ENCODE results near the gene NPPA.
"Not testable (repeated sequence)": the region's sequence is repeated elsewhere in the genome, so short reads cannot be mapped to it uniquely, and the experiment has no call there.

NPPA gene

DNA sequence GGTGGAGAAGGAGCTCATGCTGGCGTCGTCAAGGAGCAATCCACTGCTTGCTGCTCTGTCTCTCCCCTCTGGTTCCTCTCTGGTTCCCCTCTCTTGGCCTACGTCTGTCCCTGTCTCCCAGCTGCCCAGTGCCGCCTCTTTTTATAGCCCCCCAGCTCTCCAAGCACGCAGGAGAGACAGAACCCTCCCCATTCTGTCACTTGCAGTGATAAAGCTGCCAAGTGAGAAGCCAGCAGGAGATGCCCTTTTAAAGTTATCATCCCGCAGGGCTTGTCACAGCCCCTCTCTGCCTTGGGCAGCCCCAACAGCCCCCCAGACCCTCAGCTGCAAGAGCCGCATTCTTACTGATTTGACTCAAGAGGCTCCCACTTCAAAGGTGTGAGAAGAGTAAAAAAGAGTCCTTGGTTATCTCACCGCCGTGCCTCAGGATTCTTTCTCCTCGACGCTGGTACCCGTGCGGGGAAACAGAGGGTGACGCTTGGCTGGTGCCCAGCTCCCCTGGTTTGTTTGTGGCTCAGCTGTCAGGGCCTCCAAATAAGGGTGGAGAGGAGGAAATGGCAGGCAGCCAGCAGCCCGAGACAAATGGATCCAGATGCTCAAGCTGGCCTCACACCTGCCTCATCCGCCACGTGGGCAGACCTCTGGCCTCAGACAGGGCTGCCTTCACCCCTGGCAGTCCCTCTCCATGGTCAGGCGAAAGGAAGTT lies at the start of gene NPPA:
NPPA (minus strand) TSS at position 117 of the 706 bp plus-strand sequence; CDS start at position 18, 99 bp downstream.
- TF ChIP-seq, protein P1, sequence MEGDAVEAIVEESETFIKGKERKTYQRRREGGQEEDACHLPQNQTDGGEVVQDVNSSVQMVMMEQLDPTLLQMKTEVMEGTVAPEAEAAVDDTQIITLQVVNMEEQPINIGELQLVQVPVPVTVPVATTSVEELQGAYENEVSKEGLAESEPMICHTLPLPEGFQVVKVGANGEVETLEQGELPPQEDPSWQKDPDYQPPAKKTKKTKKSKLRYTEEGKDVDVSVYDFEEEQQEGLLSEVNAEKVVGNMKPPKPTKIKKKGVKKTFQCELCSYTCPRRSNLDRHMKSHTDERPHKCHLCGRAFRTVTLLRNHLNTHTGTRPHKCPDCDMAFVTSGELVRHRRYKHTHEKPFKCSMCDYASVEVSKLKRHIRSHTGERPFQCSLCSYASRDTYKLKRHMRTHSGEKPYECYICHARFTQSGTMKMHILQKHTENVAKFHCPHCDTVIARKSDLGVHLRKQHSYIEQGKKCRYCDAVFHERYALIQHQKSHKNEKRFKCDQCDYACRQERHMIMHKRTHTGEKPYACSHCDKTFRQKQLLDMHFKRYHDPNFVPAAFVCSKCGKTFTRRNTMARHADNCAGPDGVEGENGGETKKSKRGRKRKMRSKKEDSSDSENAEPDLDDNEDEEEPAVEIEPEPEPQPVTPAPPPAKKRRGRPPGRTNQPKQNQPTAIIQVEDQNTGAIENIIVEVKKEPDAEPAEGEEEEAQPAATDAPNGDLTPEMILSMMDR (IDR thresholded peaks at IDR 0.05; ENCODE audit: low read depth, low read length) = no peak
- peak; percentile 11 to 15 for DNase-seq (ENCODE audit: low read depth in 2 of 2)
- no peak within 1 kb of the TSS for H3K4me3 ChIP-seq (replicated peaks in 1 of 2; ENCODE audit: low read depth in 2 of 2, low read length in 2 of 2)

DNA sequence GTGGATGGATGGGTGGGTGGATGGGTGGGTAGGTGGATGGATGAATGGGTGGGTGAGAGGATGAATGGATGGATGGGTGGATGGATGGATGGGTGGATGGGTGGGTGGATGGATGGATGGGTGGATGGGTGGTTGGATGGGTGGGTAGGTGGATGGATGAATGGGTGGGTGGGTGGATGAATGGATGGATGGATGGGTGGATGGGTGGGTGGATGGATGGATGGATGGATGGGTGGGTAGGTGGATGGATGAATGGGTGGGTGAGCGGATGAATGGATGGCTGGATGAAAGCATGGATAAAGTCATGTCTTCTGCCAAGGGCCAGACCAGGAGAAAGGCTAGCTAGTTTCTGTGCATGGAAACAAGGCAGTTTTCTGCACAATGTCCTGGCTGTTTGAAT lies 46.9 kb upstream of the NPPA start:
- H3K4me3 ChIP-seq (replicated peaks in 1 of 2; ENCODE audit: low read depth in 2 of 2, low read length in 2 of 2); DNase-seq (ENCODE audit: low read depth in 2 of 2): not testable (repeated sequence)

DNA sequence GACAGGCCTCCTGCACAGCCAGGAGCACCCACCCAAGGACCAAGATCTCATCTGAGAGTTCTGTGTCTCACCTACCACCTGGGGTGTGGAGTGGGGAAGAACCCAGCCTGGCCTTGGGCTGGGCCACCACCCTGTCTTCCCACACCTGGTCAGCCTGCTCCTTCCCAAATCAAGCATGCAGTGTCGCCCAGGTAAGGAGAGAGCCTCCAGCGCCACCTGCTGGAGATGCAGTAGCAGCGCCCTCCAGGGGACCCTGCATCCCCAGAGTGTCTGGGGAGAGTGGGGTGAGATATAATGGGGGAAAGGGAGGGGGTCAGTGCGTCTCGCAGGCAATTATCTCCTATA lies 46.3 kb upstream of the NPPA start:
- H3K4me3 ChIP-seq (replicated peaks in 1 of 2; ENCODE audit: low read depth in 2 of 2, low read length in 2 of 2) = no peak overlapping the region
- TF ChIP-seq, protein P1 (IDR thresholded peaks at IDR 0.05; ENCODE audit: low read depth, low read length) = peak; percentile 97
- DNase-seq (ENCODE audit: low read depth in 2 of 2) = peak; percentile 52 to 55

DNA sequence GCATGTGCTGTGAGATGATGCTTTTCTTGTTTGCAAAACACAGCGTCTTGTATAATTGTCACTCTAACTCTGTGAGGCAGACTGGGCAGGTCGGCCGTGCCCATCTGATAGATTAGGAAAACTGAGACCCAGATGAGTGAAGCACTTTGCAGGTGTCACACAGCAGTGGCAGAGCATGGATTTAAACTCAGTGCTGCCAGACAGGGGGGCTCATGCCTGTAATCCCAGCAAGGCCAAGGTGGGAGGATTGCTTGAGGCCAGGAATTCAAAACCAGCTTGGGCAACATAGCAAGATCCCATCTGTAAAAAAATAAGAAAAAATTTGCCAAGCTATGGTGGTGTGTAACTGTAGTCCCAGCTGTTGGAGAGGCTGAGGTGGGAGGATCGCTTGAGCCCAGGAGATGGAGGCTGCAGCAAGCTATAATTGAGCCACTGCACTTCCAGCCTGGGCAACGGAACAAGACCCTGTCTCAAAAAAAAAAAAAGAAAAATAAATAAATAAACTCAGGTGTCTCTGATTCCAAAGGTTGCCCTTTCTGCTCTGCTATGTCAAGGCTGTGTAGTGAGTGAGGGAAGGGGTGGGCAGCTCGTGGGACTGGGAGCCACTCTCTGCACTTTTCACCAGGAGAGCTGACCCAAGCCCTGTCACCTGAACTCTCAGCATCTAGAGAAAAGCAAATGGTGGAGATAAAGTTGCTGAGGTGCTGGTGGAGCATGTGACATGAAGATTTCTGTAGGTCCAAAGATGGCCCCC lies 44.0 kb upstream of the NPPA start:
- TF ChIP-seq, protein P1 (IDR thresholded peaks at IDR 0.05; ENCODE audit: low read depth, low read length) = no peak
- no peak for DNase-seq (ENCODE audit: low read depth in 2 of 2)
- H3K4me3 ChIP-seq (replicated peaks in 1 of 2; ENCODE audit: low read depth in 2 of 2, low read length in 2 of 2) = no peak overlapping the region

DNA sequence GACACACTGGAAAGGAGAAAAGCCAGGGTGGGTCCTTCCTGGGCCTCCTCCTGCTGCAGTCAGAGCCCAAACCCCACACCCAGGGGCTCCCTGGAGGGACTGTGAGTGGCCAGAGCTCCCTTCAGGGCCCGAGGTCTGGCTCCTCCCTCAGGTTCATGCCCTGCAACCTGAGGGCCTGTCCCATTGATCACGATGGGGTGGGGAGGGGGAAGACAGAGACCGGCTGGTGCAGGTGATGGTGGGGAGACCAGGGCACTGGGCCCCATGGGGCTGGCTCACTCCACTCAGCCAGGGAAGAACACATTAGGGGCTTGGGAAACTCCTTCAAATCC lies 41.3 kb upstream of the NPPA start:
- DNase-seq (ENCODE audit: low read depth in 2 of 2) = no peak
- TF ChIP-seq, protein P1 (IDR thresholded peaks at IDR 0.05; ENCODE audit: low read depth, low read length) = no peak
- H3K4me3 ChIP-seq (replicated peaks in 1 of 2; ENCODE audit: low read depth in 2 of 2, low read length in 2 of 2) = no peak overlapping the region

DNA sequence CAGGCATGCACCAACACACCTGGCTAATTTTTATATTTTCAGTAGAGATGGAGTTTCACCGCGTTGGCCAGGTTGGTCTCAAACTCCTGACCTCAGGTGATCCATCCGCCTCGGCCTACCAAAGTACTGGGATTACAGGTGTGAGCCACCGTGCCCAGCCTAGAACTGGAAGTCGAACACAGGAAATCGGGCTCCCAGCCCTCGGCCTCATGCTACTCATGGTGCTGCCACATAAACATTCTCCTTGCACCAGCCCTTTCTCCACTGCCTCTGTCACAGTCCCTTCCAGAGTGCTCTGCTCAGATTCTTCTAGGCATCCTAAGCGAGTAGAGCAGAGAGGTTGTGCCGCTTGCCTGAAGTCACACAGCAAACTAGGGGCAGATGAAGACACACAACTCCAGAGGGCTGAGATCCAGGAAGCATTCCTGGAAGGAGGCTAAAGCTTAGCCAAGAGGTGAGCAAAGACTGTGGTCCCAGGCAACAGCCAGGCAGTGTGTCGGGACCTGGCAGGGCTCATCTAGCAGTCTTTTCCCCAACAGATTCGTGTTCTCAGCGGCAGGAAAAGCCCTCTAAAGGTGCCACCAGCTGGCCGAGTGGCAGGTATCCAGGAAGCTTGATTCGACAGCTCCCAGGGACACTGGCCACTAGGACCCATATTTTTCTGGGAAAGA lies 40.8 kb upstream of the NPPA start:
- TF ChIP-seq, protein P1 (IDR thresholded peaks at IDR 0.05; ENCODE audit: low read depth, low read length) = no peak

DNA sequence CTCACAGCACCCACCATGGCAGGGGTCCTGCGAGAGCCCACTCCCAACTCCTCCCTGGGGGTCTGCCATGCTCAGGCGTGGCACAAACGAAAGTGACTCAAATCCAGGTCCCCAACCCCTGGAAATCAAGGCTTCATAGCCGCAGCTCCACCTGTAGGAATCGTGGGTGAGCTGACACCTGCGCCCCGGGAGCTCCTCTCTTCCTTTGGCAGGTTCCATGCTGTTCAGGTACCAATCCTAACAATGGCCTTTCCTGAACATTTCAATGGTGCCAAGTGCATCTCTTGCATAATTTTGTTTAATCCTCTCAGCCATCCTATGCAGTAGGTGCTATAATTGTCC lies 40.1 kb upstream of the NPPA start:
- no peak overlapping the region for H3K4me3 ChIP-seq (replicated peaks in 1 of 2; ENCODE audit: low read depth in 2 of 2, low read length in 2 of 2)
- TF ChIP-seq, protein P1 (IDR thresholded peaks at IDR 0.05; ENCODE audit: low read depth, low read length) = no peak
- no peak for DNase-seq (ENCODE audit: low read depth in 2 of 2)

More for the DNA sequence above, 40.8 kb upstream of the NPPA start:
- no peak for DNase-seq (ENCODE audit: low read depth in 2 of 2)
- no peak overlapping the region for H3K4me3 ChIP-seq (replicated peaks in 1 of 2; ENCODE audit: low read depth in 2 of 2, low read length in 2 of 2)

All from cardiac fibroblast (primary cell).